Endothelial cell of umbilical vein (primary cell): Measurements from ENCODE around the gene KRT77. TPM values are rescaled to one million over a fixed set of nuclear protein-coding genes. Genes with fewer than 3 reads are reported as not detected.

Experiments used
- BruUV-seq: library from RNA; stranded (reverse); fragments of 400-500 nt; replicated peaks from 2 replicates; lab custom pipeline; 2021; lab: Mats Ljungman, UMichigan
- CTCF ChIA-PET: fragments of 300-600, 350-600 bp; sonication (Branson Sonifier 250); formaldehyde crosslinking; loops from one replicate; lab custom pipeline; 2021; ENCODE audit warnings: antibody characterized with exemption, inconsistent platforms; lab: Charles Lee
- POLR2A ChIA-PET: fragments of 300-600, 350-600 bp; sonication (Branson Sonifier 250); formaldehyde crosslinking; loops from one replicate; lab custom pipeline; 2021; ENCODE audit warnings: antibody characterized with exemption, inconsistent platforms; lab: Charles Lee
- DNase-seq: peaks from one replicate; pipeline ENCODE4 v3.0.0-alpha.2; 2011; ENCODE audit warnings: low read depth, low spot score
- FAIRE-seq: peaks from 2 replicates; lab custom pipeline; 2011; peaks lifted over from hg19 to GRCh38; lab: Jason Lieb, UNC
- H2AFZ ChIP-seq: 2 replicates; pipeline ENCODE4 v1.6.0; 2012; ENCODE audit warnings: low read depth, low read length, control low read depth, inconsistent platforms
- H3K27ac ChIP-seq: 2 replicates; pipeline ENCODE4 v1.5.1; 2011; ENCODE audit warnings: low read depth, mild to moderate bottlenecking, control low read depth, low read length, moderate library complexity; ENCODE audit not compliant: insufficient read depth
- H3K27me3 ChIP-seq, 2 experiments: 2 replicates each; pipeline versions ENCODE4 v1.6.0 to v1.6.1; 2011; ENCODE audit warnings: low read length in 2 of 2, mixed read lengths in 1 of 2; ENCODE audit not compliant: control insufficient read depth in 2 of 2, insufficient read depth in 2 of 2
- H3K36me3 ChIP-seq, 2 experiments: 2 replicates in 1 of 2; 3 replicates in 1 of 2; pipeline ENCODE4 v1.5.1; 2011; ENCODE audit warnings: low read length in 2 of 2, mild to moderate bottlenecking in 1 of 2, moderate library complexity in 1 of 2; ENCODE audit not compliant: control insufficient read depth in 2 of 2, insufficient read depth in 2 of 2; ENCODE audit errors: extremely low read depth in 1 of 2
- H3K4me1 ChIP-seq: 3 replicates; pipeline ENCODE4 v1.5.1; 2011; ENCODE audit warnings: mild to moderate bottlenecking, low read length; ENCODE audit not compliant: control insufficient read depth, insufficient read depth; ENCODE audit errors: extremely low read depth
- H3K4me2 ChIP-seq: 2 replicates; pipeline ENCODE4 v1.6.1; 2011; ENCODE audit warnings: low read length, control low read depth, mixed read lengths; ENCODE audit not compliant: insufficient read depth
- H3K4me3 ChIP-seq, 3 experiments: fragments of 200-600 bp in 1 of 3; sonication (generic), shearing (Covaris generic) in 1 of 3; replicated peaks in 1 of 3; 2 replicates each; pipeline ENCODE4 v1.5.1; 2011 to 2016; ENCODE audit warnings: control low read depth in 3 of 3, low read length in 3 of 3, mild to moderate bottlenecking in 2 of 3, inconsistent platforms in 1 of 3, low read depth in 1 of 3, moderate library complexity in 1 of 3; ENCODE audit not compliant: insufficient read depth in 1 of 3
- H3K79me2 ChIP-seq: 2 replicates; pipeline ENCODE4 v1.6.0; 2012; ENCODE audit warnings: low read length, inconsistent platforms; ENCODE audit not compliant: control insufficient read depth, insufficient read depth
- H3K9ac ChIP-seq: replicated peaks from 2 replicates; pipeline ENCODE3; 2011; ENCODE audit warnings: low read length, control low read depth; ENCODE audit not compliant: insufficient read depth; ENCODE audit errors: extremely low read depth
- H3K9me1 ChIP-seq: replicated peaks from 3 replicates; pipeline ENCODE4 v1.6.0; 2011; ENCODE audit warnings: mild to moderate bottlenecking, low read length; ENCODE audit not compliant: control insufficient read depth, insufficient read depth; ENCODE audit errors: extremely low read depth
- H3K9me3 ChIP-seq: replicated peaks from 2 replicates; pipeline ENCODE4 v1.5.1; 2012; ENCODE audit warnings: low read length, inconsistent platforms; ENCODE audit not compliant: control insufficient read depth, insufficient read depth
- H4K20me1 ChIP-seq: replicated peaks from 2 replicates; pipeline ENCODE3; 2011; ENCODE audit warnings: mild to moderate bottlenecking, low read length; ENCODE audit not compliant: control insufficient read depth, insufficient read depth; ENCODE audit errors: extremely low read depth
- EZH2 ChIP-seq: IDR thresholded peaks from 2 replicates; pipeline ENCODE4 v1.6.1; 2012; ENCODE audit warnings: borderline replicate concordance, low read depth, mild to moderate bottlenecking, moderate library complexity, low read length, inconsistent platforms; ENCODE audit not compliant: severe bottlenecking
- FOS ChIP-seq: IDR thresholded peaks from 2 replicates; pipeline ENCODE4 v1.6.1; 2011; ENCODE audit warnings: mild to moderate bottlenecking, low read length, moderate library complexity, borderline replicate concordance; ENCODE audit not compliant: insufficient read depth
- GATA2 ChIP-seq: IDR thresholded peaks from 2 replicates; pipeline ENCODE4 v1.7.0; 2011; ENCODE audit warnings: low read depth, mild to moderate bottlenecking, moderate library complexity, mixed read lengths, low read length; ENCODE audit not compliant: insufficient read length, insufficient read depth
- JUN ChIP-seq: IDR thresholded peaks from 2 replicates; pipeline ENCODE4 v1.6.1; 2011; ENCODE audit warnings: borderline replicate concordance, low read depth; ENCODE audit not compliant: insufficient read length, insufficient read depth
- MYC ChIP-seq: IDR thresholded peaks from one replicate; pipeline ENCODE4 v1.6.1; 2011; ENCODE audit warnings: mild to moderate bottlenecking, low read depth, low read length
- POLR2A ChIP-seq: IDR thresholded peaks from 2 replicates; pipeline ENCODE4 v1.6.1; 2012; ENCODE audit warnings: low read depth, mild to moderate bottlenecking, control low read depth, low read length
- POLR2AphosphoS5 ChIP-seq: IDR thresholded peaks from 2 replicates; pipeline ENCODE4 v1.6.1; 2012; ENCODE audit warnings: low read depth, mild to moderate bottlenecking, control low read depth, low read length, moderate library complexity; ENCODE audit not compliant: insufficient read depth
- dilution Hi-C: fragments of 300-500 bp; cut with MboI; formaldehyde crosslinking; loops from one replicate; pipeline ENCODE4 v1.15.0; 2019; ENCODE audit warnings: low sequenced_read_pairs; ENCODE audit not compliant: extremely low pct_ligation_motif_present
- intact Hi-C: fragments of 100-400 bp; cut with micrococcal nuclease; formaldehyde crosslinking; loops from one replicate; pipeline ENCODE4 v1.10.0; 2022
- polyA plus RNA-seq, 4 experiments: library from polyadenylated mRNA; depleted of rRNA in 3 of 4; stranded (reverse) in 3 of 4; unstranded in 1 of 4; fragments of >200 nt; gene quantifications; 2 replicates each; pipeline versions ENCODE4 v1.2.1 to v1.2.3, GENCODE V29; 2011 to 2012; ENCODE audit warnings: missing spikeins in 1 of 4
- total RNA-seq: library from RNA; stranded (reverse); gene quantifications from 2 replicates; pipeline ENCODE4 v1.2.3, GENCODE V29; 2021
- TF ChIP-seq, protein P1 (sequence below): IDR thresholded peaks from 2 replicates; pipeline ENCODE4 v1.6.1; 2011; ENCODE audit not compliant: insufficient read depth, insufficient read length
- TF ChIP-seq, protein P2 (sequence below), 2 donors: IDR thresholded peaks; 1 replicate in 1 of 2; 2 replicates in 1 of 2; pipeline ENCODE4 v1.5.1; 2011; ENCODE audit warnings: low read length in 2 of 2, mild to moderate bottlenecking in 2 of 2, moderate library complexity in 2 of 2, control low read depth in 1 of 2, inconsistent platforms in 1 of 2, low read depth in 1 of 2; ENCODE audit not compliant: insufficient read depth in 1 of 2; ENCODE audit errors: extremely low read depth in 1 of 2

KRT77 gene
- total and polyA plus RNA-seq, 2 donors (not counting 3 experiments of a cell fraction or from before 2014, with no cell fraction given): not detected

DNA sequence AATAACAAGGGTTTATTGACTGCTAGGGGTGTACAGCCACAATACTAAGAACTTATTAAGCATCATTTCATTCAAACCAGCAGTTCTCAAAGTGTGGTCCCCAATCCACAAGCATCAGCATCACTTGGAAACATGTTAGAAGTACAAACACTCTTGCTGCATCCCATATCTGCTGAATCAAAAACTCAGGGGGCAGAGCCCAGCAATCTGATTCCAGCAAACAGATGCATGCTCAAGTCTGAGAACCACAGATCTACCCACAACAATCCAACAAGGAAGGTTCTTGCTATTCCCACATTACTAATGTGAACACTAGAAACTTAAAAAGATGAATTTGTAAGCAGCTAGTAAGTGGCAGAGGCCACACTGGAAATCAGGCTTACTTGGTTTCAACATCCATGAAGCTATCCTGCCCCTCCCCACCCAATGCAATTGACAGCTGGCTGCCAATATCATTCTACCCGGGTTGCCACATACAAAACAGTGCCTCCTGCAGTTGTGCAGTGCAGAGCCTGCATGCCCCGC lies 6.2 kb downstream of the KRT77 start:
- Histone ChIP-seq H3K9me1 (no peaks in the 10 kb centered on the region), H2AFZ (no peak overlapping the region), H3K4me3 (no peak overlapping the region), H3K4me1 (no peaks in the 10 kb centered on the region), H3K27me3 (peaks cover 1 to 12% of the 10 kb centered on the region in 2 experiments), H4K20me1 (no peaks in the 10 kb centered on the region), H3K79me2 (no peaks in the 10 kb centered on the region), H3K36me3 (no peaks in the 10 kb centered on the region), H3K4me2 (no peak overlapping the region), H3K9ac (no peak overlapping the region), H3K9me3 (no peaks in the 10 kb centered on the region), H3K27ac (no peak overlapping the region)
- DNase-seq: no peak
- POLR2A ChIA-PET: no interaction called here
- FAIRE-seq: no peak
- intact Hi-C loops: loop anchor here (10.0 kb wide), 1 partner anchor 168 kb away; no protein-coding TSS in a partner anchor
- CTCF ChIA-PET: no interaction called here
- dilution Hi-C loops: no loop called here
- TF ChIP-seq, protein P1, sequence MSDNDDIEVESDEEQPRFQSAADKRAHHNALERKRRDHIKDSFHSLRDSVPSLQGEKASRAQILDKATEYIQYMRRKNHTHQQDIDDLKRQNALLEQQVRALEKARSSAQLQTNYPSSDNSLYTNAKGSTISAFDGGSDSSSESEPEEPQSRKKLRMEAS: no peak
- no peak for TF ChIP-seq JUN
- TF ChIP-seq, protein P2, sequence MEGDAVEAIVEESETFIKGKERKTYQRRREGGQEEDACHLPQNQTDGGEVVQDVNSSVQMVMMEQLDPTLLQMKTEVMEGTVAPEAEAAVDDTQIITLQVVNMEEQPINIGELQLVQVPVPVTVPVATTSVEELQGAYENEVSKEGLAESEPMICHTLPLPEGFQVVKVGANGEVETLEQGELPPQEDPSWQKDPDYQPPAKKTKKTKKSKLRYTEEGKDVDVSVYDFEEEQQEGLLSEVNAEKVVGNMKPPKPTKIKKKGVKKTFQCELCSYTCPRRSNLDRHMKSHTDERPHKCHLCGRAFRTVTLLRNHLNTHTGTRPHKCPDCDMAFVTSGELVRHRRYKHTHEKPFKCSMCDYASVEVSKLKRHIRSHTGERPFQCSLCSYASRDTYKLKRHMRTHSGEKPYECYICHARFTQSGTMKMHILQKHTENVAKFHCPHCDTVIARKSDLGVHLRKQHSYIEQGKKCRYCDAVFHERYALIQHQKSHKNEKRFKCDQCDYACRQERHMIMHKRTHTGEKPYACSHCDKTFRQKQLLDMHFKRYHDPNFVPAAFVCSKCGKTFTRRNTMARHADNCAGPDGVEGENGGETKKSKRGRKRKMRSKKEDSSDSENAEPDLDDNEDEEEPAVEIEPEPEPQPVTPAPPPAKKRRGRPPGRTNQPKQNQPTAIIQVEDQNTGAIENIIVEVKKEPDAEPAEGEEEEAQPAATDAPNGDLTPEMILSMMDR (IDR thresholded peaks at IDR 0.05; ENCODE audit: extremely low read depth in 1 of 2, insufficient read depth in 1 of 2, low read depth in 1 of 2, low read length in 2 of 2): no peak
- no peak for TF ChIP-seq GATA2
- TF ChIP-seq FOS: no peak
- no peak for TF ChIP-seq POLR2AphosphoS5
- TF ChIP-seq POLR2A: no peak
- no peak for TF ChIP-seq MYC
- no peak for TF ChIP-seq EZH2
- no TSS peak for BruUV-seq
